GM23338 (cell line): ENCODE data around the gene CYP2C18.

Experiments
- CREB1 ChIP-seq: fragments of 250-450 bp; sonication (Bioruptor Pico); IDR thresholded peaks from 2 replicates; pipeline ENCODE4 v1.5.0; 2020; ENCODE audit warnings: low read depth, mild to moderate bottlenecking, moderate library complexity
- EZH2 ChIP-seq: fragments of 200-600 bp; sonication (generic); IDR thresholded peaks from one replicate; pipeline ENCODE4 v1.8.0; 2017; ENCODE audit warnings: antibody characterized with exemption, mild to moderate bottlenecking, low read depth; ENCODE audit not compliant: unreplicated experiment
- EZH2phosphoT487 ChIP-seq: fragments of 200-600 bp; sonication (generic); IDR thresholded peaks from one replicate; pipeline ENCODE4 v1.8.1; 2018; ENCODE audit warnings: antibody characterized with exemption; ENCODE audit not compliant: unreplicated experiment
- JUNB ChIP-seq: IDR thresholded peaks from one replicate; pipeline ENCODE4 v1.6.1; 2016; ENCODE audit warnings: antibody characterized with exemption; ENCODE audit not compliant: unreplicated experiment
- NANOG ChIP-seq: IDR thresholded peaks from 2 replicates; pipeline ENCODE4 v1.6.1; 2016; ENCODE audit warnings: antibody characterized with exemption, borderline replicate concordance
- POLR2AphosphoS5 ChIP-seq: IDR thresholded peaks from 2 replicates; pipeline ENCODE4 v1.6.1; 2016; ENCODE audit warnings: antibody characterized with exemption, low read depth
- REST ChIP-seq: IDR thresholded peaks from one replicate; pipeline ENCODE4 v1.6.1; 2018; ENCODE audit warnings: antibody characterized with exemption; ENCODE audit not compliant: unreplicated experiment
- STAT1 ChIP-seq: IDR thresholded peaks from one replicate; pipeline ENCODE4 v1.6.1; 2016; ENCODE audit warnings: antibody characterized with exemption; ENCODE audit not compliant: unreplicated experiment
- ZNF114 ChIP-seq: fragments of 250-450 bp; sonication (Bioruptor Pico); IDR thresholded peaks from 2 replicates; pipeline ENCODE4 v1.5.0; 2020; ENCODE audit warnings: mild to moderate bottlenecking, moderate library complexity
- ZNF331 ChIP-seq: fragments of 250-450 bp; sonication (Bioruptor Pico); IDR thresholded peaks from 2 replicates; pipeline ENCODE4 v1.5.0; 2020; ENCODE audit warnings: low read depth, mild to moderate bottlenecking, moderate library complexity
- TF ChIP-seq, protein P1 (sequence below), 2 experiments: fragments of 200-600 bp in 1 of 2; sonication (generic) in 1 of 2; conservative IDR thresholded peaks; 2 replicates each; pipeline versions ENCODE4 v1.5.1 to v1.6.1; 2016 to 2017; ENCODE audit warnings: antibody characterized with exemption in 2 of 2, low read depth in 2 of 2, mild to moderate bottlenecking in 2 of 2, moderate library complexity in 1 of 2
- TF ChIP-seq, protein P2 (sequence below): IDR thresholded peaks from 2 replicates; pipeline ENCODE4 v1.6.1; 2016; ENCODE audit warnings: antibody characterized with exemption
- TF ChIP-seq, protein P3 (sequence below): fragments of 250-450 bp; sonication (Bioruptor Pico); IDR thresholded peaks from 2 replicates; pipeline ENCODE4 v1.5.0; 2020; ENCODE audit warnings: mild to moderate bottlenecking, moderate library complexity

GRCh38 chr10:94640562-94640961 lies 43.0 kb upstream of the CYP2C18 start:
- TF ChIP-seq, protein P1, sequence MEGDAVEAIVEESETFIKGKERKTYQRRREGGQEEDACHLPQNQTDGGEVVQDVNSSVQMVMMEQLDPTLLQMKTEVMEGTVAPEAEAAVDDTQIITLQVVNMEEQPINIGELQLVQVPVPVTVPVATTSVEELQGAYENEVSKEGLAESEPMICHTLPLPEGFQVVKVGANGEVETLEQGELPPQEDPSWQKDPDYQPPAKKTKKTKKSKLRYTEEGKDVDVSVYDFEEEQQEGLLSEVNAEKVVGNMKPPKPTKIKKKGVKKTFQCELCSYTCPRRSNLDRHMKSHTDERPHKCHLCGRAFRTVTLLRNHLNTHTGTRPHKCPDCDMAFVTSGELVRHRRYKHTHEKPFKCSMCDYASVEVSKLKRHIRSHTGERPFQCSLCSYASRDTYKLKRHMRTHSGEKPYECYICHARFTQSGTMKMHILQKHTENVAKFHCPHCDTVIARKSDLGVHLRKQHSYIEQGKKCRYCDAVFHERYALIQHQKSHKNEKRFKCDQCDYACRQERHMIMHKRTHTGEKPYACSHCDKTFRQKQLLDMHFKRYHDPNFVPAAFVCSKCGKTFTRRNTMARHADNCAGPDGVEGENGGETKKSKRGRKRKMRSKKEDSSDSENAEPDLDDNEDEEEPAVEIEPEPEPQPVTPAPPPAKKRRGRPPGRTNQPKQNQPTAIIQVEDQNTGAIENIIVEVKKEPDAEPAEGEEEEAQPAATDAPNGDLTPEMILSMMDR (conservative IDR thresholded peaks at IDR 0.05; ENCODE audit: low read depth in 2 of 2) = no peak
- TF ChIP-seq EZH2phosphoT487 (no peak), REST (no peak), POLR2AphosphoS5 (no peak), EZH2 (no peak), JUNB (no peak), ZNF331 (CRISPR knock-in tag) (no peak), CREB1 (CRISPR knock-in tag) (no peak), NANOG (no peak), ZNF114 (CRISPR knock-in tag) (no peak), STAT1 (no peak)
- TF ChIP-seq, protein P2, sequence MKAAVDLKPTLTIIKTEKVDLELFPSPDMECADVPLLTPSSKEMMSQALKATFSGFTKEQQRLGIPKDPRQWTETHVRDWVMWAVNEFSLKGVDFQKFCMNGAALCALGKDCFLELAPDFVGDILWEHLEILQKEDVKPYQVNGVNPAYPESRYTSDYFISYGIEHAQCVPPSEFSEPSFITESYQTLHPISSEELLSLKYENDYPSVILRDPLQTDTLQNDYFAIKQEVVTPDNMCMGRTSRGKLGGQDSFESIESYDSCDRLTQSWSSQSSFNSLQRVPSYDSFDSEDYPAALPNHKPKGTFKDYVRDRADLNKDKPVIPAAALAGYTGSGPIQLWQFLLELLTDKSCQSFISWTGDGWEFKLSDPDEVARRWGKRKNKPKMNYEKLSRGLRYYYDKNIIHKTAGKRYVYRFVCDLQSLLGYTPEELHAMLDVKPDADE = no peak
- TF ChIP-seq, protein P3, sequence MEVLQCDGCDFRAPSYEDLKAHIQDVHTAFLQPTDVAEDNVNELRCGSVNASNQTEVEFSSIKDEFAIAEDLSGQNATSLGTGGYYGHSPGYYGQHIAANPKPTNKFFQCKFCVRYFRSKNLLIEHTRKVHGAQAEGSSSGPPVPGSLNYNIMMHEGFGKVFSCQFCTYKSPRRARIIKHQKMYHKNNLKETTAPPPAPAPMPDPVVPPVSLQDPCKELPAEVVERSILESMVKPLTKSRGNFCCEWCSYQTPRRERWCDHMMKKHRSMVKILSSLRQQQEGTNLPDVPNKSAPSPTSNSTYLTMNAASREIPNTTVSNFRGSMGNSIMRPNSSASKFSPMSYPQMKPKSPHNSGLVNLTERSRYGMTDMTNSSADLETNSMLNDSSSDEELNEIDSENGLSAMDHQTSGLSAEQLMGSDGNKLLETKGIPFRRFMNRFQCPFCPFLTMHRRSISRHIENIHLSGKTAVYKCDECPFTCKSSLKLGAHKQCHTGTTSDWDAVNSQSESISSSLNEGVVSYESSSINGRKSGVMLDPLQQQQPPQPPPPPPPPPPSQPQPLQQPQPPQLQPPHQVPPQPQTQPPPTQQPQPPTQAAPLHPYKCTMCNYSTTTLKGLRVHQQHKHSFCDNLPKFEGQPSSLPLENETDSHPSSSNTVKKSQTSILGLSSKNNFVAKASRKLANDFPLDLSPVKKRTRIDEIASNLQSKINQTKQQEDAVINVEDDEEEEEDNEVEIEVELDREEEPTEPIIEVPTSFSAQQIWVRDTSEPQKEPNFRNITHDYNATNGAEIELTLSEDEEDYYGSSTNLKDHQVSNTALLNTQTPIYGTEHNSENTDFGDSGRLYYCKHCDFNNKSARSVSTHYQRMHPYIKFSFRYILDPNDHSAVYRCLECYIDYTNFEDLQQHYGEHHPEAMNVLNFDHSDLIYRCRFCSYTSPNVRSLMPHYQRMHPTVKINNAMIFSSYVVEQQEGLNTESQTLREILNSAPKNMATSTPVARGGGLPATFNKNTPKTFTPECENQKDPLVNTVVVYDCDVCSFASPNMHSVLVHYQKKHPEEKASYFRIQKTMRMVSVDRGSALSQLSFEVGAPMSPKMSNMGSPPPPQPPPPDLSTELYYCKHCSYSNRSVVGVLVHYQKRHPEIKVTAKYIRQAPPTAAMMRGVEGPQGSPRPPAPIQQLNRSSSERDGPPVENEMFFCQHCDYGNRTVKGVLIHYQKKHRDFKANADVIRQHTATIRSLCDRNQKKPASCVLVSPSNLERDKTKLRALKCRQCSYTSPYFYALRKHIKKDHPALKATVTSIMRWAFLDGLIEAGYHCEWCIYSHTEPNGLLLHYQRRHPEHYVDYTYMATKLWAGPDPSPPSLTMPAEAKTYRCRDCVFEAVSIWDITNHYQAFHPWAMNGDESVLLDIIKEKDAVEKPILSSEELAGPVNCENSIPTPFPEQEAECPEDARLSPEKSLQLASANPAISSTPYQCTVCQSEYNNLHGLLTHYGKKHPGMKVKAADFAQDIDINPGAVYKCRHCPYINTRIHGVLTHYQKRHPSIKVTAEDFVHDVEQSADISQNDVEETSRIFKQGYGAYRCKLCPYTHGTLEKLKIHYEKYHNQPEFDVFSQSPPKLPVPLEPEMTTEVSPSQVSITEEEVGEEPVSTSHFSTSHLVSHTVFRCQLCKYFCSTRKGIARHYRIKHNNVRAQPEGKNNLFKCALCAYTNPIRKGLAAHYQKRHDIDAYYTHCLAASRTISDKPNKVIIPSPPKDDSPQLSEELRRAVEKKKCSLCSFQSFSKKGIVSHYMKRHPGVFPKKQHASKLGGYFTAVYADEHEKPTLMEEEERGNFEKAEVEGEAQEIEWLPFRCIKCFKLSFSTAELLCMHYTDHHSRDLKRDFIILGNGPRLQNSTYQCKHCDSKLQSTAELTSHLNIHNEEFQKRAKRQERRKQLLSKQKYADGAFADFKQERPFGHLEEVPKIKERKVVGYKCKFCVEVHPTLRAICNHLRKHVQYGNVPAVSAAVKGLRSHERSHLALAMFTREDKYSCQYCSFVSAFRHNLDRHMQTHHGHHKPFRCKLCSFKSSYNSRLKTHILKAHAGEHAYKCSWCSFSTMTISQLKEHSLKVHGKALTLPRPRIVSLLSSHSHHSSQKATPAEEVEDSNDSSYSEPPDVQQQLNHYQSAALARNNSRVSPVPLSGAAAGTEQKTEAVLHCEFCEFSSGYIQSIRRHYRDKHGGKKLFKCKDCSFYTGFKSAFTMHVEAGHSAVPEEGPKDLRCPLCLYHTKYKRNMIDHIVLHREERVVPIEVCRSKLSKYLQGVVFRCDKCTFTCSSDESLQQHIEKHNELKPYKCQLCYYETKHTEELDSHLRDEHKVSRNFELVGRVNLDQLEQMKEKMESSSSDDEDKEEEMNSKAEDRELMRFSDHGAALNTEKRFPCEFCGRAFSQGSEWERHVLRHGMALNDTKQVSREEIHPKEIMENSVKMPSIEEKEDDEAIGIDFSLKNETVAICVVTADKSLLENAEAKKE = no peak
